ENCODE results near the gene LMO1.

DNA sequence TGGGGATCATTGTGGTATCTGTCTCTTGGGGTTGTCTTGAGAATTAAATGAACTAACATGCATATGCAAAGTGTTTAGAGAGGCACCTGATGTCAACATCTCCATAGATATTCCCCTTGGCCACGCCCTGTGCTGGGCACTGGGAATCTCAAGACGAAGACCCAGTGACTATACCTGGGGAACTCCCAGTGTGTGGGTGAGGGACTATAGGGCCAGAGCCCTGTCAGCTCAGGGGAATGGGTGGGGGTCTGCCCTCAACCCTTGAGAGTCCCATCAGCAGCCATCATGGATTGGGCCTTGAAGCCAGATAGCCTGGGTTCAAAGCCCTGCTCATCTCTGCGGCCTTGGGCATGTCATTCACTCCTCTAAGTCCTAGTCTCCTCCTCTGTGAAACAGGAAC is 21.6 kb upstream of the LMO1 start:
- TF ChIP-seq EP300 (IDR thresholded peaks at IDR 0.05), result no peak
- TF ChIP-seq, protein P1, sequence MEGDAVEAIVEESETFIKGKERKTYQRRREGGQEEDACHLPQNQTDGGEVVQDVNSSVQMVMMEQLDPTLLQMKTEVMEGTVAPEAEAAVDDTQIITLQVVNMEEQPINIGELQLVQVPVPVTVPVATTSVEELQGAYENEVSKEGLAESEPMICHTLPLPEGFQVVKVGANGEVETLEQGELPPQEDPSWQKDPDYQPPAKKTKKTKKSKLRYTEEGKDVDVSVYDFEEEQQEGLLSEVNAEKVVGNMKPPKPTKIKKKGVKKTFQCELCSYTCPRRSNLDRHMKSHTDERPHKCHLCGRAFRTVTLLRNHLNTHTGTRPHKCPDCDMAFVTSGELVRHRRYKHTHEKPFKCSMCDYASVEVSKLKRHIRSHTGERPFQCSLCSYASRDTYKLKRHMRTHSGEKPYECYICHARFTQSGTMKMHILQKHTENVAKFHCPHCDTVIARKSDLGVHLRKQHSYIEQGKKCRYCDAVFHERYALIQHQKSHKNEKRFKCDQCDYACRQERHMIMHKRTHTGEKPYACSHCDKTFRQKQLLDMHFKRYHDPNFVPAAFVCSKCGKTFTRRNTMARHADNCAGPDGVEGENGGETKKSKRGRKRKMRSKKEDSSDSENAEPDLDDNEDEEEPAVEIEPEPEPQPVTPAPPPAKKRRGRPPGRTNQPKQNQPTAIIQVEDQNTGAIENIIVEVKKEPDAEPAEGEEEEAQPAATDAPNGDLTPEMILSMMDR (IDR thresholded peaks at IDR 0.05), result no peak
